Epithelial cell of esophagus (primary cell): ENCODE data around the gene MAGEB10.

ENCODE experiments used
- DNase-seq: peaks from one replicate; pipeline ENCODE4 v3.0.0; 2010; ENCODE audit warnings: low read depth
- H3K4me3 ChIP-seq: 2 replicates; pipeline ENCODE4 v1.5.1; 2011; ENCODE audit warnings: mild to moderate bottlenecking, low read length, control low read depth
- CTCF ChIP-seq: IDR thresholded peaks from 2 replicates; pipeline ENCODE4 v1.5.1; 2011; ENCODE audit warnings: low read depth, mild to moderate bottlenecking, low read length, control low read depth, inconsistent platforms; ENCODE audit not compliant: insufficient read depth; ENCODE audit errors: missing control alignments

Gene MAGEB10

GRCh38 chrX:27815209-27815608 is 7.4 kb downstream of the MAGEB10 start:
- no peak overlapping the region for H3K4me3 ChIP-seq

GRCh38 chrX:27823812-27824211 is 16.0 kb downstream of the MAGEB10 start:
- no peak overlapping the region for H3K4me3 ChIP-seq
- TF ChIP-seq CTCF, result no peak
- no peak for DNase-seq

More at GRCh38 chrX:27815209-27815608, 7.4 kb downstream of the MAGEB10 start:
- no peak for TF ChIP-seq CTCF
- DNase-seq, result peak; percentile 60

GRCh38 chrX:27838185-27838584 is 30.4 kb downstream of the MAGEB10 start:
- H3K4me3 ChIP-seq, result no peak overlapping the region
- DNase-seq, result no peak
- no peak for TF ChIP-seq CTCF

- no peak for TF ChIP-seq CTCF
Observed at GRCh38 chrX:27840881-27841280, 33.1 kb downstream of the MAGEB10 start.

GRCh38 chrX:27842859-27843258 is 35.1 kb downstream of the MAGEB10 start:
- no peak for DNase-seq
- no peak overlapping the region for H3K4me3 ChIP-seq
- TF ChIP-seq CTCF, result no peak

More at GRCh38 chrX:27840881-27841280, 33.1 kb downstream of the MAGEB10 start:
- H3K4me3 ChIP-seq, result no peak overlapping the region
- no peak for DNase-seq

GRCh38 chrX:27860337-27860736 is 52.5 kb downstream of the MAGEB10 start:
- no peak for DNase-seq
- H3K4me3 ChIP-seq, result no peak overlapping the region
- no peak for TF ChIP-seq CTCF

GRCh38 chrX:27863809-27864208 is 56.0 kb downstream of the MAGEB10 start:
- H3K4me3 ChIP-seq, result no peak overlapping the region
- peak; percentile 3 for DNase-seq
- no peak for TF ChIP-seq CTCF
